Heart left ventricle (tissue), 13 donors: ENCODE measurements around the gene SLC24A4.

Source experiments
- CTCF ChIP-seq, 12 donors: fragments of 200-600 bp; sonication (generic) in 4 of 12; IDR thresholded peaks; one replicate each; pipeline versions ENCODE4 v1.5.0 to v1.8.0; 2018 to 2022; ENCODE audit warnings: antibody characterized with exemption in 12 of 12, mild to moderate bottlenecking in 5 of 12
- POLR2A ChIP-seq, 2 donors: fragments of 450-650 bp; IDR thresholded peaks; one replicate each; pipeline ENCODE4 v1.6.1; 2017; ENCODE audit warnings: antibody characterized with exemption in 2 of 2, mild to moderate bottlenecking in 2 of 2, moderate library complexity in 2 of 2
- donor health status: ischemic (EF 13 %, LVEDD 7.1; RV severe dilation, severe dysfunction).
- donor health status: DM: no; HTN: yes; CAD: no.
- donor health status: DM: no; HTN: no; CAD: no.
- donor health status: ischemic (EF 25% LVEDD 6.9; RV normal size, moderate dysfunction).
- donor health status: ischemic (EF 25% LVEDD 5.7; RV mildly dilated, moderate dysfunction).
- donor health status: ischemic (EF 35%, LVEDD 5.7; RV mildly dilated, moderate dysfunction).
- donor health status: nonischemic (EF 11% LVEDD 7.7; RV severe dilation, severe dysfunction).
- donor health status: DM: yes; HTN: yes; CAD: no.
- donor health status: PGD.
- donor health status: ischemic (EF 29% LVEDD 5.4; RV normal size, mild dysfunction).
- donor health status: nonischemic (EF 23%, LVEDD 6.1; RV moderate dilation, normal function).

GRCh38 chr14:92430686-92431085 is 107.7 kb downstream of the SLC24A4 start:
- TF ChIP-seq CTCF (IDR thresholded peaks at IDR 0.05) (no peak), POLR2A (IDR thresholded peaks at IDR 0.05) (no peak)
